HCT116 (cell line): ENCODE measurements around the gene GRIN1. TPM values are rescaled to one million over a fixed set of nuclear protein-coding genes. Genes with fewer than 3 reads are reported as not detected.
"Not testable (repeated sequence)": the region's sequence is repeated elsewhere in the genome, so short reads cannot be mapped to it uniquely, and the experiment has no call there.

Source experiments
- ATAC-seq: fragments of 200-7000 bp; cut with Tn5 transposase; 2 replicates; pipeline ENCODE4 v1.9.1; 2020; ENCODE audit warnings: mild to moderate bottlenecking, moderate library complexity
- BruUV-seq: library from RNA; stranded (reverse); fragments of 400-500 nt; replicated peaks from 2 replicates; lab custom pipeline; 2021; lab: Mats Ljungman, UMichigan
- CTCF ChIA-PET: fragments of 300-600 bp; sonication (Branson Sonifier 250); formaldehyde crosslinking; loops from one replicate; lab custom pipeline; 2021; ENCODE audit warnings: antibody characterized with exemption; lab: Charles Lee
- POLR2A ChIA-PET: fragments of 300-600, 350-600 bp; sonication (Branson Sonifier 250); formaldehyde crosslinking; loops from one replicate; lab custom pipeline; 2021; ENCODE audit warnings: antibody characterized with exemption; lab: Charles Lee
- RAD21 ChIA-PET, 2 experiments: fragments of 300-600 bp; sonication (Branson Sonifier 250); formaldehyde crosslinking; loops; one replicate each; lab custom pipeline; 2023; ENCODE audit warnings: low total read pairs in 2 of 2; ENCODE audit not compliant: uncharacterized antibody in 2 of 2, unreplicated experiment in 2 of 2, low non-redundant PET in 1 of 2; lab: Charles Lee
- DNase-seq: peaks from one replicate; pipeline ENCODE4 v3.0.0-alpha.2; 2010; ENCODE audit warnings: low read depth, low spot score
- H2AFZ ChIP-seq: fragments of 200-600 bp; shearing (Covaris generic), sonication (generic); 2 replicates; pipeline ENCODE4 v1.6.1; 2017; ENCODE audit warnings: low read depth, mixed run types, mixed read lengths, antibody characterized with exemption, low read length; ENCODE audit not compliant: poor library complexity, severe bottlenecking
- H3K27ac ChIP-seq: 2 replicates; pipeline ENCODE4 v1.5.1; 2012; ENCODE audit warnings: low read depth, low read length
- H3K27me3 ChIP-seq: fragments of 200-600 bp; sonication (generic); 2 replicates; pipeline ENCODE4 v1.6.1; 2016; ENCODE audit warnings: mixed run types, low read length, mixed read lengths; ENCODE audit not compliant: insufficient read depth
- H3K36me3 ChIP-seq, 2 experiments: fragments of 200-500 bp in 1 of 2; fragments of 200-600 bp in 1 of 2; sonication (Bioruptor generic) in 1 of 2; sonication (generic) in 1 of 2; 2 replicates each; pipeline versions ENCODE4 v1.5.1 to v1.6.1; 2014 to 2016; ENCODE audit warnings: low read length in 2 of 2, inconsistent platforms in 1 of 2, mixed read lengths in 1 of 2, mixed run types in 1 of 2; ENCODE audit not compliant: insufficient read depth in 2 of 2, control insufficient read depth in 1 of 2
- H3K4me1 ChIP-seq, 2 experiments: fragments of 200-600 bp in 1 of 2; sonication (generic) in 1 of 2; 2 replicates each; pipeline versions ENCODE4 v1.5.1 to v1.6.1; 2012 to 2017; ENCODE audit warnings: low read length in 2 of 2, inconsistent platforms in 1 of 2, mild to moderate bottlenecking in 1 of 2, mixed read lengths in 1 of 2, mixed run types in 1 of 2, moderate library complexity in 1 of 2; ENCODE audit not compliant: insufficient read depth in 2 of 2, control insufficient read depth in 1 of 2
- H3K4me2 ChIP-seq: fragments of 200-600 bp; sonication (generic); 2 replicates; pipeline ENCODE4 v1.6.1; 2017; ENCODE audit warnings: mixed run types, low read length, mixed read lengths
- H3K4me3 ChIP-seq, 2 experiments: fragments of 200-600 bp in 1 of 2; sonication (generic) in 1 of 2; replicated peaks in 1 of 2; 2 replicates each; pipeline ENCODE4 v1.5.1; 2011 to 2016; ENCODE audit warnings: low read length in 2 of 2, control low read depth in 1 of 2, low read depth in 1 of 2, mild to moderate bottlenecking in 1 of 2, mixed read lengths in 1 of 2, mixed run types in 1 of 2
- H3K79me2 ChIP-seq: fragments of 200-600 bp; sonication (generic); 2 replicates; pipeline ENCODE4 v1.6.1; 2017; ENCODE audit warnings: mild to moderate bottlenecking, mixed run types, low read length, moderate library complexity, mixed read lengths; ENCODE audit not compliant: insufficient read depth
- H3K9ac ChIP-seq: fragments of 200-600 bp; sonication (generic); 2 replicates; pipeline ENCODE4 v1.6.1; 2016; ENCODE audit warnings: low read length, mixed read lengths
- H3K9me2 ChIP-seq: fragments of 200-600 bp; sonication (generic), shearing (Covaris generic); 2 replicates; pipeline ENCODE4 v1.6.1; 2017; ENCODE audit warnings: mixed run types, mild to moderate bottlenecking, moderate library complexity; ENCODE audit not compliant: insufficient read depth
- H3K9me3 ChIP-seq, 2 experiments: fragments of 200-500 bp in 1 of 2; fragments of 200-600 bp in 1 of 2; sonication (Bioruptor generic) in 1 of 2; sonication (generic) in 1 of 2; 2 replicates each; pipeline ENCODE4 v1.6.1; 2014 to 2017; ENCODE audit warnings: low read length in 2 of 2, mixed read lengths in 2 of 2, inconsistent platforms in 1 of 2, low read depth in 1 of 2, mild to moderate bottlenecking in 1 of 2, mixed run types in 1 of 2, moderate library complexity in 1 of 2; ENCODE audit not compliant: control insufficient read depth in 1 of 2, insufficient read depth in 1 of 2
- H4K20me1 ChIP-seq: fragments of 200-600 bp; sonication (generic), shearing (Covaris generic); 2 replicates; pipeline ENCODE4 v1.6.1; 2017; ENCODE audit warnings: mixed run types, mild to moderate bottlenecking, moderate library complexity; ENCODE audit not compliant: insufficient read depth
- CTCF ChIP-seq, 3 experiments: fragments of 200-600 bp in 1 of 3; sonication (generic) in 1 of 3; IDR thresholded peaks in 2 of 3; conservative IDR thresholded peaks in 1 of 3; 2 replicates each; pipeline ENCODE4 v1.5.1; 2012 to 2017; ENCODE audit warnings: low read depth in 2 of 3, low read length in 2 of 3, antibody characterized with exemption in 1 of 3, borderline replicate concordance in 1 of 3, control low read depth in 1 of 3, mild to moderate bottlenecking in 1 of 3, mixed read lengths in 1 of 3, mixed run types in 1 of 3, moderate library complexity in 1 of 3; ENCODE audit not compliant: insufficient read depth in 1 of 3
- ELF1 ChIP-seq: IDR thresholded peaks from 2 replicates; pipeline ENCODE4 v1.6.1; 2012; ENCODE audit warnings: low read depth, borderline replicate concordance
- JUND ChIP-seq: IDR thresholded peaks from 2 replicates; pipeline ENCODE4 v1.6.1; 2012
- MAX ChIP-seq: IDR thresholded peaks from 2 replicates; pipeline ENCODE4 v1.6.1; 2012
- POLR2AphosphoS5 ChIP-seq: IDR thresholded peaks from 2 replicates; pipeline ENCODE4 v1.6.1; 2011; ENCODE audit warnings: mild to moderate bottlenecking, low read depth, low read length, moderate library complexity
- ZFX ChIP-seq: fragments of 450-650 bp; IDR thresholded peaks from 2 replicates; pipeline ENCODE4 v1.6.1; 2017
- intact Hi-C: fragments of 100-400 bp; cut with micrococcal nuclease; formaldehyde crosslinking; loops from 2 replicates; pipeline ENCODE4 v1.10.0; 2022
- total RNA-seq: library from RNA; stranded (reverse); gene quantifications from one replicate; pipeline ENCODE4 v1.2.1, GENCODE V29; 2021; ENCODE audit not compliant: unreplicated experiment

Gene GRIN1
- total RNA-seq, 1 experiment from 2014 or later, result 23.1 TPM

DNA sequence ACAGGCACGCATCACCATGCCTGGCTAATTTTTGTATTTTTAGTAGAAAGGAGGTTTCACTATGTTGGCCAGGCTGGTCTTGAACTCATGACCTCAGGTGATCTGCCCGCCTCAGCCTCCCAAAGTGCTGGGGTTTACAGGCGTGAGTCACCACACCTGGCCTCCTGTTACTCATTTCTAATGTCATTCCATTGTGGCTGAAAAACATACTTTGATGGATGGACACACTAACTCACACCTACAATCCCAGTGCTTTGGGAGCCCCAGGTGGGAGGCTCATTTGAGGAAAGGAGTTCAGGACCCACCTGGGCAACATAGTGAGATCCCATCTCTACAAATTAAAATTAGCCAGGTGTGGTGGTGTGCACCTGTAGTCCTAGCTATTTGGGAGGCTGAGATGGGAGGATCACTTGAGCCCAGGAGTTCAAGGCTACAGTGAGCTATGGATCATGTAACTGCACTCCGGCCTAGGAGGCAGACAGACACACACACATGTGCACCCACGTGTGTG lies 14.9 kb upstream of the GRIN1 start:
- H3K9ac ChIP-seq, H3K4me3 ChIP-seq, H3K9me3 ChIP-seq, H3K27ac ChIP-seq, H3K9me2 ChIP-seq, CTCF ChIA-PET, intact Hi-C loops, RAD21 ChIA-PET, H2AFZ ChIP-seq, H3K36me3 ChIP-seq, DNase-seq, H3K27me3 ChIP-seq, BruUV-seq, H4K20me1 ChIP-seq: not testable (repeated sequence)
- POLR2A ChIA-PET, result interaction anchor here (0.6 to 1.1 kb wide), 3 partner anchors 10 to 103 kb away, joined by 3 to 5 read pairs (median 3); partner anchors contain the start of gene MAN1B1
- TF ChIP-seq MAX (0 out of 2 replicates have a peak, but pooled peaks have one; percentile 20), JUND (peak; percentile 35; the same call in 1 of the 2 replicates)
- peak; percentile 55 for ATAC-seq
- Histone ChIP-seq H3K4me2 (peak overlapping the region; percentile 51), H3K79me2 (peaks cover 26% of the 10 kb centered on the region), H3K4me1 (peaks cover 21 to 54% of the 10 kb centered on the region in 2 experiments)

DNA sequence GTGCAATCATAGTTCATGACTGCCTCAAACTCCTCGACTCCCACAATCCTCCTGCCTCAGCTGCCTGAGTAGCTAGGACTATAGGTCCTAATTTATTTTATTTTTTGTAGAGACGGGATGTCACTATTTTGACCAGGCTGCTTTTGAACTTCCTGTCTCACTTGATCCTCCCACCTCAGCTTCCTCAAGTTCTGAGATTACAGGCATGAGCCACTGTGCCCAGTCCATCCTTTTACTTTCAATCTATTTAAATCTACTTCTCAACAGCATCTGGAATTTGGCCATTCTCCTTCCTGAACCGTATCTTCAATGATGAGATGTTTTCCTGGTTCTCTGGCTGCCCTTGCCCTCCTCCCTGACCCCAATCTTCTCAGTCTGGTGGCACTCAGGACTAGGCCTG lies 12.2 kb upstream of the GRIN1 start:
- no peak overlapping the region for H3K9ac ChIP-seq
- H3K4me3 ChIP-seq, result no peak overlapping the region
- H3K27me3 ChIP-seq, result no peaks in the 10 kb centered on the region
- no peak overlapping the region for H2AFZ ChIP-seq
- H3K4me2 ChIP-seq, result no peak overlapping the region
- no peak for ATAC-seq
- no peaks in the 10 kb centered on the region for H3K36me3 ChIP-seq
- H3K27ac ChIP-seq, result no peak overlapping the region; the same call in 1 of the 2 replicates
- no peaks in the 10 kb centered on the region for H3K9me3 ChIP-seq
- H3K79me2 ChIP-seq, result peaks cover 31% of the 10 kb centered on the region
- DNase-seq, result no peak
- H4K20me1 ChIP-seq, result 0 out of 2 replicates have a peak, but pooled peaks cover 3% of the 10 kb centered on the region
- H3K4me1 ChIP-seq, result peaks cover 26 to 58% of the 10 kb centered on the region in 2 experiments
- TF ChIP-seq ELF1 (no peak), POLR2AphosphoS5 (no peak), JUND (no peak), ZFX (no peak), CTCF (IDR thresholded peaks at IDR 0.05 in 2 of 3, conservative IDR thresholded peaks at IDR 0.05 in 1 of 3; ENCODE audit: borderline replicate concordance in 1 of 3, insufficient read depth in 1 of 3, low read depth in 2 of 3, low read length in 2 of 3) (no peak)
- TF ChIP-seq, all 23 proteins: peak for 0
- no TSS peak for BruUV-seq
- ChIA-PET CTCF (no interaction called here), RAD21 (no interaction called here), POLR2A (no interaction called here)
- no peaks in the 10 kb centered on the region for H3K9me2 ChIP-seq
- intact Hi-C loops, result no loop called here
